Fibroblast of upper back skin (primary cell): Measurements from ENCODE around the gene ZBTB20.
"Not testable (repeated sequence)": the region's sequence is repeated elsewhere in the genome, so short reads cannot be mapped to it uniquely, and the experiment has no call there.

Experiments
- DNase-seq: peaks from one replicate; pipeline ENCODE4 v3.0.0-alpha.2; 2013

The ZBTB20 gene

GRCh38 chr3:114706591-114707232 is 440.4 kb downstream of the ZBTB20 start:
- DNase-seq, result peak; percentile 18

- DNase-seq, result no peak
Observed at GRCh38 chr3:114700637-114701234, 446.4 kb downstream of the ZBTB20 start.

DNA sequence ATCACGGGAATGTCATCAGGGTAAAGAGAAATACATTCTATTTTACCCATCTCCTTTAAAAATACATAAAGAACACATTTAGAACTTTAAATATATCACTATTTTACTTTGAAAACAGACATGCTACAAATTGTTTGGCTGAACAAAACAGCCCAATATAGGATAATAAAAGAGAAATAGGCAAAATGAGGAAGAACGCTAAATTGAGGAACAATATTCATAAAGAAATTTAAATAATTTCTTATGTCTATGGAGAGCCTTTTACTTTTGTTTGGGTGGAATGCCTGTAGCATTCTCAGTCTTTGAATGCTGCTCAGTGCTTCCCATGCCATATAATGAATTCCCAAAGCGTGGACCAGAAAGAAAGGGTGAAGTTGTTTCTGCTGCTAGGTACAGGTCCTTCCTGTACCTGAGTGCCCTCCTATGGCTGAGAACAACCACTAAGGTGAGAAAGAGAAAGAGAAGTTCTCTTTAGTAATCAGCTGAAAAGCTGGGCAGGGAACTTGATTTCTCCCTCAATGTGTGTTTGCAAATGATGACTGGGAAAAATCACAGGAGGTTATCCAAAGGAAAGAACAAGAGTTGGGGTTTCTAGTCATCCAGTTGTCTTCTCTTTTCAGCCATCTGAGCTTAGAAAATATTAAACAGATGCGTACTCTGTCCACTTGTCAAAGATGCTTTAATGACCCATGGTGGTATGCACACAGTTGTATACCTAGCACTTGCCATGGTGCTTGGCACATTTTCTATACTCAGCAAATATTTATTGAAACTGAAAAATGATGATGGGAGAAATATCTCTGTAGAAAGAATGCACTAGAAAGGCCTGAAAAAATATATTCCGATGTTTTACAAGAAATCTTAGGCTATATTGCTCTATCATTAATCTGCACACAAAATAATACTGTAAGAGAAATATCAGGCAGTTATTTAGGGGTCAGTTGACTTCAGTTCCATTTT is 448.7 kb downstream of the ZBTB20 start:
- no peak for DNase-seq

DNA sequence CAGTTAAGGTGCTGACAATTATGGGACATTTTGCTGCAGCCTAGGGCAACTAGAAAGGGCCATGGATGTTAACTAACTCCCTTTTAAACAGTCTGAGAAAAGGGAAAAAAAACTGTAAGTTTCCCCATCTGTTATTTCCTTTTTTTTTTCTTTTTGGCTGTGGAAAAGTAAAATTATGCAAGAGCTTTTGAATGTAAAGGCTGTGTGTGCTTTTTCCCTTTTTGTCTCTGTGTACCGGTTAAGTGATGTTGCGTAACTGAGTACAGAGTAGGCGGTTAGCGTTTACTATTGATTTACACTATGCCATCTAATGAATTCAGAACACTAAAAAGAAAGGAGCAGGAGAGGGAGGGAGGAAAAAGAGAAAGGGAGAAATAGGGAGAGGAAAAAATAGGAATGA is 449.7 kb downstream of the ZBTB20 start:
- no peak for DNase-seq

GRCh38 chr3:114694251-114694650 is 452.8 kb downstream of the ZBTB20 start:
- DNase-seq, result no peak

GRCh38 chr3:114691871-114692270 is 455.2 kb downstream of the ZBTB20 start:
- DNase-seq, result no peak

DNA sequence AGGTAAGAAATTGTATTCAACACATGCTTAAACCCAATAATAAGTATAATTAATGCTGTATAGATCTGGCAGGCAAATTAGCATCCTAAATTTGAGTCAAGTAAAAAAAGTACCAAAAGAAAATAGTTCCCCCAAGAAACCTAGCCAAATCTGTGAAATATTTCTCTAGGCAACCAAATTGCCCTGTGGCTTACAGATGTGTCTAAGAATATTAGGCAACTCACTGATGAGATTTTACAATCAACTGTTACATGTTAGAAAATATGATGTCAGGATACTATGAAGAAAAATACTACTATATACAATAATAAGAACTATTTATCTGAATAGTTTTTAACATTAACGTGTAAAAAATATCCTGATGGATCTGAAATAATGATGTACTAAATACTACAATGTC is 456.2 kb downstream of the ZBTB20 start:
- no peak for DNase-seq

GRCh38 chr3:114687151-114687550 is 459.9 kb downstream of the ZBTB20 start:
- DNase-seq, result no peak

- DNase-seq, result peak; percentile 25
Observed at GRCh38 chr3:114686621-114687020, 460.5 kb downstream of the ZBTB20 start.

DNA sequence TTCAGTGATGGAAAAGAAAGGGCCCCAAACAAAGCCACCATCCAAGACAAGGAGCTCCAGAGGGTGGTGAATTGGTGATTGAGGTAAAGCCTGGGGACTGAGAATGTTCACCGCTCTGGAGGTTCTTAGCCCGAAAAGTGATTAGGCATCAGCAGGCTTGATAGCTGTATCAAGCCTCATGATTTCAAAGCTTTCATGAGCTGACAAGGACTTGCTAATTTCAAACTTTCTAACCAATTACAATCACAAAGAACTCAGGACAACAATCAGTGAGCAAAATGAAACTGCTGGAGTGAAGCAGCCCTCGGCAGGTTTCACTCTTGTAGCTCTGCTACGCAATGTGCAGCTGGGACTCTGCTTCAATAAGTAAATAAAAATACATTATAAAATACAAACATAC is 461.9 kb downstream of the ZBTB20 start:
- DNase-seq, result no peak

GRCh38 chr3:114680299-114680698 is 466.8 kb downstream of the ZBTB20 start:
- no peak for DNase-seq

GRCh38 chr3:114679773-114680172 is 467.3 kb downstream of the ZBTB20 start:
- not testable (repeated sequence) for DNase-seq

GRCh38 chr3:114675104-114675503 is 472.0 kb downstream of the ZBTB20 start:
- peak; percentile 71 for DNase-seq

- peak; percentile 49 for DNase-seq
Observed at GRCh38 chr3:114674036-114674435, 473.1 kb downstream of the ZBTB20 start.

- no peak for DNase-seq
Observed at GRCh38 chr3:114673481-114673880, 473.6 kb downstream of the ZBTB20 start.

DNA sequence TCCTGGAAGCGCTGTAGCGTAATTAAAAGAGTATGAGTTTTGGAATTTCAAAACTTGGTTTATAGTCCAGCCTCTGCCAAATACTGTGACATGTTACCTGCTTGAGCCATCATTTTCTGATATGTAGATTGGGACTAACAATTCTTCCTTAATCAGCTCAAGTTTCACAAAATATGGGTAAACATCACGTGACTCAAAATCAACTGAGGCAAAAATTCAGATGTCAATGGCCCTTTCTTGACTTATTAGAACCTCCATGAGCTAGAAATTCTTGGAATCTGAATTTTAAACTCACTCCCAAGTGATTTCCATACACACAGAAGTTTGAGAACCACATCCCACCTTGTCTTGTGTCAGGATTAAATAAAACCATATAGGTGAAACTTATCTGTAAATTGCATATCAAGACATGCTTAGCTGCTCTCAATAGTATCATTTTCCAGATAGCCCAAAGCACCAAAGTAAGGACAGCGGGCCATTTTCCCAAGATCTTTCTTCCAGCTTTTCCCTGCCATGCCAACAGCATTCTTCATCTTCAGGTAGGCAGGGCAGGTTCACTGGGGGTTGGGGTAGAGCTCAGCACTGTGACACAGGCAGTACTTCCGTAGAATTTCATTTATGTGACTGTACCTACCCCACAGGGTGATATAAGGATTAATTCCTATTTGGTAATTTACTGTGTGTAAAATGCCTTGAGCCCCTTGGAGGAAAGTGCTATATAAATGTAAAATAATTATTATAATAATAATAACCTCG is 474.2 kb downstream of the ZBTB20 start:
- DNase-seq, result no peak

DNA sequence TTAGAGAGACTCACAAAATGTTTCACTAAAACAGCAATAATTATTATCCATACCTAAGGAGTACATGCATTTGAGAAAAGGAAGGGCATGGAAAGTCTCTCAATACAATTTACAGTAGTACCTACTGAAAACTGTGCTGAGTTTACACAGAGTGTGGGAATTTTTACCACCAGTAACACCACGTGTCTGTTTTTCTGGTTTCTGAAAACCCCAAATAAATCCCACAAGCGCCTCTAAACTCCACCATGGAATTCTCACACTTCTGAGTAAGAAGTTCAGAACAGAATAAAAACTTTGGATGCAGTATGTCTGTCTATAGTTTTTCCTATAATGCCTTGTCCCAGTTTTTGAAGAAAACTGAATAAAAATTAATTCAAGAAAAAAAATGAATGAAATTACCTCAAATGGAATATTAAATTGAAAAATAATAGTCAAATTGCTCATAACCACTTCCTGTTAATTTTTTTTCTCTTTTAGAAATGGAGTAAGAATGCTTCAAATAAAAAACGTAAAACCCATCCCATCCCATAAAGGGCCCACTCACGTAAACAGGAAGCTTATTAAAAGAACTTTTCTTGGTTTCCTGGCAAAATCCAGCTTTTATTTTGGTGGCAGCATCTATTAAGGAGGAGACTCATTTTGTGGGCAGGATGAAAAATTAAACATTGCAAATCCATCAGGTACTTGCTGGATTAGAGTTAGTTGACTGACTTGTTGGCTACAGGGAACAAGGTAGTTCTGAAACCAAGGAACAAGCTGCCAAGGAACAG is 475.2 kb downstream of the ZBTB20 start:
- no peak for DNase-seq

- peak; percentile 39 for DNase-seq
Observed at GRCh38 chr3:114669614-114670013, 477.5 kb downstream of the ZBTB20 start.

DNA sequence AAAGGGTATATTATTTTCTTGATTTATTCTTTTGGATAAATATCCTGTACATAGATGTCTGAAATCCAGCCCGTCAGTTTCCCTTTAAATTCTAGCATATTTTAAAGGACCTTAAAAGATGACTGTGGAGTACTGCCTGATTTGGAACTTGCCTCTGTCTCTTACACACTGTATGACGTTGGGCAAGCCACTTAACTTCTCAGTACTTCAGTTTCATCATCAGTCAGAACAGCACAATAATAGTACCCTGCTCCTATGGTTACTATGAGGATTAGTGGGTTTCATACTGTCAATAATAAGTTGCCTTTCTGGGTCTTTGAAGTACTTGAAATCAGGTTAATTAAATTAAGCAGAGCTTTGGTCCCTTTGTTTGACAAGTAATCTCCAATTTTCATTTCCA is 479.0 kb downstream of the ZBTB20 start:
- DNase-seq, result no peak

DNA sequence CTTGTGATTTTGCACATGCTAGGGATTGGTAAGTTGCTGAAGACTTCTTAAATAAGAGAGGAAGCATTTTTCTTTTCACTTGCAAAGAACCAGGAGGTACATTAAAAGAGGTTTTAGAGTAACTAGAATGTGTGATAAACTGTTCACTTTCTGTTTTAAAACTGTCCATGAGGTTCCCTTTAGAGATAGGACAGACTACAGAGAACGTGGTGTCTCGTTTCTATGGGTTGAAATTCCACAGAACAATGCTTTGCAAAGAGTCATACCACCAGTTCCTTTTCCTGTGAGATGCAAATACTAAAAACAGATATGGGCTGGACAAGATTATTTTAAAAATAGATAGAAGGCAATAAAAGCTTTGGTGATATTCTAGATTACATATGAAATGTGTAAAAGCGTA is 480.5 kb downstream of the ZBTB20 start:
- no peak for DNase-seq

- no peak for DNase-seq
Observed at GRCh38 chr3:114664006-114664405, 483.1 kb downstream of the ZBTB20 start.

DNA sequence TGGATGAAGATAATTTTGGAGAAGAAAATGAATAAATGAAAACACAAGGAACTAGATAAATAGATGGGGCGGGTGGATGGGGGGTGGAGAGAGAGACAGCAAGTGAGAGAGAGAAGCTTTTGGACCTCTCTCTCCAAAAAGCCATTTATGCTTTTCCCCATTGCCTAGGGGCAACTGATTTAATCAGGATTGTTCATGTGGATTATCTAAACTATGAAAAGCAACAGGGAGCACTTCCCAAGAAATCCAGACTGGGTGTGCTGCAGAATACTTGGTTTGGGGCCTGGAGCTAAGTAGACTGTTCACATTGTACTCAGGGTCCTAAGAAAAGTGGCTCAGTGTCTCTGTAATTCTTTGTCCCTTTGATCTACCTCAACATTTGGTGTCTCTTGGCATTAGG is 486.3 kb downstream of the ZBTB20 start:
- DNase-seq, result no peak
